HepG2 (cell line): Measurements from ENCODE around the gene MYL6B. TPM values are rescaled to one million over a fixed set of nuclear protein-coding genes. Genes with fewer than 3 reads are reported as not detected.

Experiments
- ESRRA ChIP-seq: sonication (generic); formaldehyde crosslinking; IDR thresholded peaks from 2 replicates; pipeline ENCODE4 v1.5.1; 2020; ENCODE audit warnings: mild to moderate bottlenecking, low read depth, missing genetic modification reagents
- ETV6 ChIP-seq: sonication (generic); formaldehyde crosslinking; conservative IDR thresholded peaks from 2 replicates; pipeline ENCODE4 v1.4.0; 2020; ENCODE audit warnings: missing genetic modification reagents
- HES4 ChIP-seq: sonication (generic); formaldehyde crosslinking; IDR thresholded peaks from 2 replicates; pipeline ENCODE4 v1.9.0; 2021; ENCODE audit warnings: mild to moderate bottlenecking, missing genetic modification reagents, borderline replicate concordance
- IRF2 ChIP-seq: IDR thresholded peaks from 2 replicates; pipeline ENCODE4 v1.6.1; 2018; ENCODE audit warnings: missing genetic modification reagents, missing compliant biosample characterization
- MED1 ChIP-seq: sonication (generic); formaldehyde crosslinking; IDR thresholded peaks from 2 replicates; pipeline ENCODE4 v1.4.0; 2020; ENCODE audit warnings: missing genetic modification reagents
- MEIS1 ChIP-seq: sonication (generic); formaldehyde crosslinking; IDR thresholded peaks from 2 replicates; pipeline ENCODE4 v1.9.0; 2021; ENCODE audit warnings: mild to moderate bottlenecking, missing genetic modification reagents, moderate library complexity, borderline replicate concordance
- NFE2L2 ChIP-seq: fragments of 150-350 bp; IDR thresholded peaks from 2 replicates; pipeline ENCODE4 v1.6.1; 2014; ENCODE audit warnings: low read length
- NFIB ChIP-seq: sonication (generic); formaldehyde crosslinking; IDR thresholded peaks from 2 replicates; pipeline ENCODE4 v1.9.0; 2021; ENCODE audit warnings: missing genetic modification reagents, mild to moderate bottlenecking, borderline replicate concordance
- RELA ChIP-seq: sonication (generic); formaldehyde crosslinking; IDR thresholded peaks from 2 replicates; pipeline ENCODE4 v1.4.0; 2020; ENCODE audit warnings: missing genetic modification reagents
- SCMH1 ChIP-seq: sonication (generic); formaldehyde crosslinking; IDR thresholded peaks from 2 replicates; pipeline ENCODE4 v1.9.0; 2021; ENCODE audit warnings: missing genetic modification reagents, mild to moderate bottlenecking, borderline replicate concordance
- ZNF33A ChIP-seq: sonication (generic); formaldehyde crosslinking; IDR thresholded peaks from 2 replicates; pipeline ENCODE4 v1.5.1; 2020; ENCODE audit warnings: missing genetic modification reagents, mild to moderate bottlenecking, moderate library complexity, borderline replicate concordance
- ZNF44 ChIP-seq: sonication (generic); formaldehyde crosslinking; IDR thresholded peaks from 2 replicates; pipeline ENCODE4 v1.5.1; 2020; ENCODE audit warnings: mild to moderate bottlenecking, missing genetic modification reagents
- ZNF549 ChIP-seq: sonication (generic); formaldehyde crosslinking; IDR thresholded peaks from 2 replicates; pipeline ENCODE4 v1.5.0; 2020; ENCODE audit warnings: missing genetic modification reagents
- polyA plus RNA-seq, 8 experiments: library from polyadenylated mRNA; depleted of rRNA in 3 of 8; stranded (reverse) in 7 of 8; unstranded in 1 of 8; fragments of >200 nt; fragmentation: Illumina TruSeq in 4 of 8; extraction: Trizol in 4 of 8; gene quantifications; 2 replicates each; pipeline versions ENCODE4 v1.2.1 to v1.2.3, GENCODE V29; 2011 to 2016; ENCODE audit warnings: low read depth in 4 of 8, missing spikeins in 1 of 8, mixed read lengths in 1 of 8; ENCODE audit not compliant: insufficient read depth in 1 of 8
- total RNA-seq, 5 experiments: library from RNA; depleted of rRNA; stranded (reverse); fragments of >200 nt; fragmentation: Illumina TruSeq; extraction: Trizol; gene quantifications; 2 replicates each; pipeline ENCODE4 v1.2.3, GENCODE V29; 2016; ENCODE audit warnings: low read depth in 1 of 5
- TF ChIP-seq, protein P1 (sequence below): sonication (generic); formaldehyde crosslinking; IDR thresholded peaks from one replicate; pipeline ENCODE4 v1.5.1; 2020; ENCODE audit warnings: mild to moderate bottlenecking, missing genetic modification reagents; ENCODE audit errors: not compliant biosample characterization
- TF ChIP-seq, protein P2 (sequence below): sonication (generic); formaldehyde crosslinking; IDR thresholded peaks from 2 replicates; pipeline ENCODE4 v1.4.0; 2020; ENCODE audit warnings: mild to moderate bottlenecking, missing genetic modification reagents
- TF ChIP-seq, protein P3 (sequence below): sonication (generic); formaldehyde crosslinking; IDR thresholded peaks from 2 replicates; pipeline ENCODE4 v1.5.1; 2020; ENCODE audit warnings: missing genetic modification reagents, mild to moderate bottlenecking, borderline replicate concordance

Gene MYL6B
- total and polyA plus RNA-seq, 2 of the 13 experiments (the other 11 are each of a cell fraction or from before 2014, with no cell fraction given): 75.7 to 88.7 TPM

DNA sequence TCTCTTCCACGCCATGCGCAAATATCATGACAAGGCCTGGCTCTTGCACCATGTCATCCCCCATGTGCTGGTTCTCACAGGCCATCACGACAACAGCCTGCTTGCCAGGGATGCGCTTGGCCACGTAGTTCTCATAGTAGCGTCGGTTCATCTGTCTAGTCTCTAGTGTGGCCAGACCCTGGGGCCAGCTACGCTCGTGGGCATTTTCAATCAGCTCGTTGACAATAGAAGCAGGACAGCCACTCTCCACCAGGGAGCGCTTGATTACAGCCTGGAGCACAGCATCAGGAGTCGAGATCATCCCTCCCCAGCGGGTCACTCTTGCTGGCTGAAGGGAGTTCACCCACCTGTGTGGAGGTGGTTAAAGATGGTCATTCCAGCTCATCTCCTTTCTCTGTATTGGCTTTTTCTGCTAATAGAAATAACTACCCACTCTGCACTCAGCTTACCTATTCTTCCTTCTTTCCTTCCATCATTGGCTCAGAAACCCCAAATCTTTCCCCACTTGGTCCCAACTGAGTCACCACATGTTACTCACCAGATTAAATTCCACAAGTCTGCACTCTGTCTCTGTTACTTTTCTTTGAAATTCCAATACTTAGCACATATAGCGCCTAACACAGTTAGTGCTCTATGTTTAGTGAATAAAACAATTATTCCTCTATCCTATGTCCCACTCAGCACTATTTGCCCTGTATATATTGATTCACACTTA is 54.2 kb downstream of the MYL6B start (continued):
- TF ChIP-seq, protein P1, sequence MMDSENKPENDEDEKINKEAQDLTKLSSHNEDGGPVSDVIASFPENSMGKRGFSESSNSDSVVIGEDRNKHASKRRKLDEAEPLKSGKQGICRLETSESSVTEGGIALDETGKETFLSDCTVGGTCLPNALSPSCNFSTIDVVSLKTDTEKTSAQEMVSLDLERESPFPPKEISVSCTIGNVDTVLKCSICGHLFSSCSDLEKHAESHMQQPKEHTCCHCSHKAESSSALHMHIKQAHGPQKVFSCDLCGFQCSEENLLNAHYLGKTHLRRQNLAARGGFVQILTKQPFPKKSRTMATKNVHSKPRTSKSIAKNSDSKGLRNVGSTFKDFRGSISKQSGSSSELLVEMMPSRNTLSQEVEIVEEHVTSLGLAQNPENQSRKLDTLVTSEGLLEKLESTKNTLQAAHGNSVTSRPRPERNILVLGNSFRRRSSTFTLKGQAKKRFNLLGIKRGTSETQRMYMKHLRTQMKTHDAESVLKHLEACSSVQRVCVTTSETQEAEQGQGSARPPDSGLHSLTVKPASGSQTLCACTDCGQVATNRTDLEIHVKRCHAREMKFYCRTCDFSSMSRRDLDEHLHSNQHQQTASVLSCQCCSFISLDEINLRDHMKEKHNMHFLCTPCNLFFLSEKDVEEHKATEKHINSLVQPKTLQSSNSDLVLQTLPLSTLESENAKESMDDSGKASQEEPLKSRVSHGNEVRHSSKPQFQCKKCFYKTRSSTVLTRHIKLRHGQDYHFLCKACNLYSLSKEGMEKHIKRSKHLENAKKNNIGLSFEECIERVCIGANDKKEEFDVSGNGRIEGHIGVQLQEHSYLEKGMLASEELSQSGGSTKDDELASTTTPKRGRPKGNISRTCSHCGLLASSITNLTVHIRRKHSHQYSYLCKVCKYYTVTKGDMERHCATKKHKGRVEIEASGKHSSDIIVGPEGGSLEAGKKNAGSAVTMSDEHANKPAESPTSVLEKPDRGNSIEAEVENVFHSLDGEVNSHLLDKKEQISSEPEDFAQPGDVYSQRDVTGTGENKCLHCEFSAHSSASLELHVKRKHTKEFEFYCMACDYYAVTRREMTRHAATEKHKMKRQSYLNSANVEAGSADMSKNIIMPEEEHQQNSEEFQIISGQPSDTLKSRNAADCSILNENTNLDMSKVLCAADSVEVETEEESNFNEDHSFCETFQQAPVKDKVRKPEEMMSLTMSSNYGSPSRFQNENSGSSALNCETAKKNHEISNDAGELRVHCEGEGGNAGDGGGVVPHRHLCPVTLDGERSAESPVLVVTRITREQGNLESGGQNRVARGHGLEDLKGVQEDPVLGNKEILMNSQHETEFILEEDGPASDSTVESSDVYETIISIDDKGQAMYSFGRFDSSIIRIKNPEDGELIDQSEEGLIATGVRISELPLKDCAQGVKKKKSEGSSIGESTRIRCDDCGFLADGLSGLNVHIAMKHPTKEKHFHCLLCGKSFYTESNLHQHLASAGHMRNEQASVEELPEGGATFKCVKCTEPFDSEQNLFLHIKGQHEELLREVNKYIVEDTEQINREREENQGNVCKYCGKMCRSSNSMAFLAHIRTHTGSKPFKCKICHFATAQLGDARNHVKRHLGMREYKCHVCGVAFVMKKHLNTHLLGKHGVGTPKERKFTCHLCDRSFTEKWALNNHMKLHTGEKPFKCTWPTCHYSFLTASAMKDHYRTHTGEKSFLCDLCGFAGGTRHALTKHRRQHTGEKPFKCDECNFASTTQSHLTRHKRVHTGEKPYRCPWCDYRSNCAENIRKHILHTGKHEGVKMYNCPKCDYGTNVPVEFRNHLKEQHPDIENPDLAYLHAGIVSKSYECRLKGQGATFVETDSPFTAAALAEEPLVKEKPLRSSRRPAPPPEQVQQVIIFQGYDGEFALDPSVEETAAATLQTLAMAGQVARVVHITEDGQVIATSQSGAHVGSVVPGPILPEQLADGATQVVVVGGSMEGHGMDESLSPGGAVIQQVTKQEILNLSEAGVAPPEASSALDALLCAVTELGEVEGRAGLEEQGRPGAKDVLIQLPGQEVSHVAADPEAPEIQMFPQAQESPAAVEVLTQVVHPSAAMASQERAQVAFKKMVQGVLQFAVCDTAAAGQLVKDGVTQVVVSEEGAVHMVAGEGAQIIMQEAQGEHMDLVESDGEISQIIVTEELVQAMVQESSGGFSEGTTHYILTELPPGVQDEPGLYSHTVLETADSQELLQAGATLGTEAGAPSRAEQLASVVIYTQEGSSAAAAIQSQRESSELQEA (CRISPR knock-in tag): no peak
- TF ChIP-seq ZNF44 (no peak), MED1 (no peak), SCMH1 (CRISPR knock-in tag) (no peak), ETV6 (CRISPR knock-in tag) (no peak), MEIS1 (CRISPR knock-in tag) (no peak), ESRRA (CRISPR knock-in tag) (no peak), ZNF549 (CRISPR knock-in tag) (no peak), HES4 (no peak), NFE2L2 (no peak), IRF2 (0 out of 2 replicates have a peak, but pooled peaks have one; percentile 31), NFIB (CRISPR knock-in tag) (no peak), ZNF33A (CRISPR knock-in tag) (no peak), RELA (no peak)
- TF ChIP-seq, protein P2, sequence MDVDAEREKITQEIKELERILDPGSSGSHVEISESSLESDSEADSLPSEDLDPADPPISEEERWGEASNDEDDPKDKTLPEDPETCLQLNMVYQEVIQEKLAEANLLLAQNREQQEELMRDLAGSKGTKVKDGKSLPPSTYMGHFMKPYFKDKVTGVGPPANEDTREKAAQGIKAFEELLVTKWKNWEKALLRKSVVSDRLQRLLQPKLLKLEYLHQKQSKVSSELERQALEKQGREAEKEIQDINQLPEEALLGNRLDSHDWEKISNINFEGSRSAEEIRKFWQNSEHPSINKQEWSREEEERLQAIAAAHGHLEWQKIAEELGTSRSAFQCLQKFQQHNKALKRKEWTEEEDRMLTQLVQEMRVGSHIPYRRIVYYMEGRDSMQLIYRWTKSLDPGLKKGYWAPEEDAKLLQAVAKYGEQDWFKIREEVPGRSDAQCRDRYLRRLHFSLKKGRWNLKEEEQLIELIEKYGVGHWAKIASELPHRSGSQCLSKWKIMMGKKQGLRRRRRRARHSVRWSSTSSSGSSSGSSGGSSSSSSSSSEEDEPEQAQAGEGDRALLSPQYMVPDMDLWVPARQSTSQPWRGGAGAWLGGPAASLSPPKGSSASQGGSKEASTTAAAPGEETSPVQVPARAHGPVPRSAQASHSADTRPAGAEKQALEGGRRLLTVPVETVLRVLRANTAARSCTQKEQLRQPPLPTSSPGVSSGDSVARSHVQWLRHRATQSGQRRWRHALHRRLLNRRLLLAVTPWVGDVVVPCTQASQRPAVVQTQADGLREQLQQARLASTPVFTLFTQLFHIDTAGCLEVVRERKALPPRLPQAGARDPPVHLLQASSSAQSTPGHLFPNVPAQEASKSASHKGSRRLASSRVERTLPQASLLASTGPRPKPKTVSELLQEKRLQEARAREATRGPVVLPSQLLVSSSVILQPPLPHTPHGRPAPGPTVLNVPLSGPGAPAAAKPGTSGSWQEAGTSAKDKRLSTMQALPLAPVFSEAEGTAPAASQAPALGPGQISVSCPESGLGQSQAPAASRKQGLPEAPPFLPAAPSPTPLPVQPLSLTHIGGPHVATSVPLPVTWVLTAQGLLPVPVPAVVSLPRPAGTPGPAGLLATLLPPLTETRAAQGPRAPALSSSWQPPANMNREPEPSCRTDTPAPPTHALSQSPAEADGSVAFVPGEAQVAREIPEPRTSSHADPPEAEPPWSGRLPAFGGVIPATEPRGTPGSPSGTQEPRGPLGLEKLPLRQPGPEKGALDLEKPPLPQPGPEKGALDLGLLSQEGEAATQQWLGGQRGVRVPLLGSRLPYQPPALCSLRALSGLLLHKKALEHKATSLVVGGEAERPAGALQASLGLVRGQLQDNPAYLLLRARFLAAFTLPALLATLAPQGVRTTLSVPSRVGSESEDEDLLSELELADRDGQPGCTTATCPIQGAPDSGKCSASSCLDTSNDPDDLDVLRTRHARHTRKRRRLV (CRISPR knock-in tag): no peak
- TF ChIP-seq, protein P3, sequence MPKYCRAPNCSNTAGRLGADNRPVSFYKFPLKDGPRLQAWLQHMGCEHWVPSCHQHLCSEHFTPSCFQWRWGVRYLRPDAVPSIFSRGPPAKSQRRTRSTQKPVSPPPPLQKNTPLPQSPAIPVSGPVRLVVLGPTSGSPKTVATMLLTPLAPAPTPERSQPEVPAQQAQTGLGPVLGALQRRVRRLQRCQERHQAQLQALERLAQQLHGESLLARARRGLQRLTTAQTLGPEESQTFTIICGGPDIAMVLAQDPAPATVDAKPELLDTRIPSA: no peak
